ENCODE data around the gene PRUNE2.

The PRUNE2 gene

DNA sequence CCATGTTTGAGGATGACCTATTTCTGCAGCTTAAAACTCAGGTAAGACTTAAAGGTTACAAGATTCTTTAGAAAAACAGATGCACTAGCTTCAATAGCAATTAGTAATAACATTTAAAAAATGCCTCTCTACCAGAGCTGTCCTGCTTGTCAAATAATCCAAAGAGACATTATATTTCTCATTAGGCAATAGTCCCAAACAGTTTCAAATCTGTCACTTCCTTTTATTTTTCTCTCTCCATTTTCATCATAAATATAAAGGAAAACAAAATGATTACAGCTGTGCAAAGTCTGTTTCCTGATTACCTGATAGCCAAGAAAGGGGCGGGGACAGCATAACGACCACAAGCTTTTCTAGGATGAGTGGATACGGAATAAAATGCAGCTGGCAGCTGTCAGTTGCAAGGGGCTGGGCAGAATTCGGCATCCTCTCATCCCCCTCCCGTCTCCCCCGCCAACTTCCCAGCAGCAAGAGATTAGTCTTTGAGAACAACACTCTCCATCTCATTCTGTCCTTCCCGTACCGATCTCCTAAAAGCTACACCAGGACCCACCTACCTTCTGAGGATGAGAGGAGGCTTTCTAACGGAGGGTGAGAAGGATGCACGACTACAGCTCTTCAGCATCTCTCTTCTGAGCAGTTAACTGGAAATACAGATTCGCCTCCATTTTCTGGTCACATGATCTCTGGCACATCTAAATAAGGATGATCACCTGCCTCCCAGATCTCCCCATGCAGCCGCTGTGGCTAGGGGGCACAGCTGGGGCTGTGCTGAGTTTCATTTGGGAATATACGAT, 214.2 kb downstream of the PRUNE2 start:
- ChIA-PET CTCF (interaction anchor here (0.8 to 4.2 kb wide), 4 partner anchors 8 to 242 kb away, joined by 3 to 28 read pairs (median 4); no protein-coding TSS in a partner anchor), POLR2A (no interaction called here)
- 29% methylated on average over 4 of the region's 13 CpGs for WGBS (ENCODE audit: insufficient coverage)
- Histone ChIP-seq H3K4me1 (ENCODE audit: control extremely low read depth in 1 of 4, control insufficient read depth in 4 of 4, insufficient read depth in 4 of 4, low read length in 3 of 4) (peaks cover 9 to 12% (median 10%) of the 10 kb centered on the region in 4 experiments), H3K36me3 (ENCODE audit: control insufficient read depth in 4 of 4, insufficient read depth in 4 of 4, low read length in 3 of 4) (no peaks in the 10 kb centered on the region), H3K4me3 (ENCODE audit: control insufficient read depth in 1 of 7, extremely low read depth in 1 of 7, insufficient read depth in 4 of 7, low read depth in 2 of 7, low read length in 6 of 7) (peak overlapping the region in 5 of 7 experiments; percentile 45 to 73 (median 65)), H3K9me3 (ENCODE audit: control extremely low read depth in 1 of 5, control insufficient read depth in 4 of 5, insufficient read depth in 2 of 5, low read depth in 1 of 5, low read length in 4 of 5) (no peaks in the 10 kb centered on the region), H3K27ac (ENCODE audit: insufficient read depth in 1 of 2, low read depth in 1 of 2, low read length in 2 of 2, poor library complexity in 1 of 2, severe bottlenecking in 2 of 2) (no peak overlapping the region), H3K27me3 (replicated peaks in 2 of 5; ENCODE audit: control insufficient read depth in 4 of 5, insufficient read depth in 5 of 5, low read length in 4 of 5) (peaks cover 0 to 4% (median 0%) of the 10 kb centered on the region in 5 experiments)
- DNase-seq = peak in 2 of 3 donors; percentile 34 to 73

DNA sequence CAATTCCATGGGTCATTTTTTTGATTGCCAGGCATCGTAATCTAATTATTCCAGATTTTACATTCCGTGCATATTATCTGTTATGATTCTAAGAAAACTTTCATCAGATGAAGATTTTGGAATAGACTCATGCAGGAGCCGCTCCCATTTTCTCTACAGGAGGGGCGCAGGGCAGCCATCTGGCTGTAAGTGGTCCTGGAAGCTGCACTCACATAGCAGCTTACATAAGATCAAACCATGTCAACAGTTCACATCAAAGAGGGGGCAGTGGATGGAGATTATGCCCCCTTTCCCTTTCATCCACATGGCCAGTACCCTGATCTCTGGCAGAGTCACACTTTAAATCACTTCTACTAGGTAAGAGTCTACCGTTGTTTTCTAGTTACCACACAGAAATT, 214.9 kb downstream of the PRUNE2 start:
- no peaks in the 10 kb centered on the region for H3K36me3 ChIP-seq (ENCODE audit: control insufficient read depth in 4 of 4, insufficient read depth in 4 of 4, low read length in 3 of 4)
- H3K27ac ChIP-seq (ENCODE audit: insufficient read depth in 1 of 2, low read depth in 1 of 2, low read length in 2 of 2, poor library complexity in 1 of 2, severe bottlenecking in 2 of 2) = no peak overlapping the region
- POLR2A ChIA-PET = no interaction called here
- 100% methylated on average over 3 of the region's 5 CpGs for WGBS (ENCODE audit: insufficient coverage)
- peaks cover 9 to 12% (median 10%) of the 10 kb centered on the region in 4 experiments for H3K4me1 ChIP-seq (ENCODE audit: control extremely low read depth in 1 of 4, control insufficient read depth in 4 of 4, insufficient read depth in 4 of 4, low read length in 3 of 4)
- peaks cover 0 to 4% (median 0%) of the 10 kb centered on the region in 5 experiments for H3K27me3 ChIP-seq (replicated peaks in 2 of 5; ENCODE audit: control insufficient read depth in 4 of 5, insufficient read depth in 5 of 5, low read length in 4 of 5)
- CTCF ChIA-PET = interaction anchor here (1.4 to 6.8 kb wide), 5 partner anchors 9 to 271 kb away, joined by 4 to 34 read pairs (median 5); no protein-coding TSS in a partner anchor
- no peaks in the 10 kb centered on the region for H3K9me3 ChIP-seq (ENCODE audit: control extremely low read depth in 1 of 5, control insufficient read depth in 4 of 5, insufficient read depth in 2 of 5, low read depth in 1 of 5, low read length in 4 of 5)
- DNase-seq = no peak
- no peak overlapping the region for H3K4me3 ChIP-seq (ENCODE audit: control insufficient read depth in 1 of 7, extremely low read depth in 1 of 7, insufficient read depth in 4 of 7, low read depth in 2 of 7, low read length in 6 of 7)

DNA sequence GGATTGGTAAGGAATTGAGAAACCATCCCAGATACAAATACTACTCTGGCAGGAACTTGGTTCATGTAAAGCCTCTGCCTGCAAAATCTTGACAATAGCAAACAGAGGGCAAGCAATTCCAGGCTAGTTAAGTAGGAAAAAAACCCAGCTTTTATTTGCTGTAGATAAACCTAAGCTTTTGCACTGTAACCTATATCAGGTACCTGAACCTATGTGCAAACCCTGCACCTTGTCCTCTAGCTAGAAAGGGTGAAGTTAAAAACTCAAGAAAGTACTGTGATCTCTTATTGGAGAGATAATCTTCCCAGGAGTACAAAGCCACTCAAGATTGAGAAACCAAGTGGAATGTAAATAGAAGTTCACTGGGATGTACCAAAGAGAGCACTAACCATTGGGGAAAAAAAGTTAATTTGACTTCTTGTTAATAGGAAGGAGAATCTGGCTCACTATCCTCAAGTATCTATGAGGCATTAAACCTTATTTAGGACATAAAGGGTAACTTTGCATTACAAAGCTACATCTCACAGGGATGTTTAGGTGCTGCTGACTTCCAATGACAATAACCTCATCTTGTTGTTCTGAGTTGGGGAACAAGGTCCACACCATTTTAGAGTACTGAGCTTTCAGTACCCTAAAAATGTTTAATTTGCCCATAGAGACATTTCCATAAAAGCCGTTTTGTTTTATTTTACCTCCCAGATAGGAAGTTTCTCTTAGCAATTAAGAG, 215.5 kb downstream of the PRUNE2 start:
- POLR2A ChIA-PET = no interaction called here
- CTCF ChIA-PET = interaction anchor here (1.4 to 6.8 kb wide), 4 partner anchors 9 to 271 kb away, joined by 4 to 34 read pairs (median 4); no protein-coding TSS in a partner anchor
- WGBS (ENCODE audit: insufficient coverage) = 92% methylated on average over 1 of the region's 1 CpG

DNA sequence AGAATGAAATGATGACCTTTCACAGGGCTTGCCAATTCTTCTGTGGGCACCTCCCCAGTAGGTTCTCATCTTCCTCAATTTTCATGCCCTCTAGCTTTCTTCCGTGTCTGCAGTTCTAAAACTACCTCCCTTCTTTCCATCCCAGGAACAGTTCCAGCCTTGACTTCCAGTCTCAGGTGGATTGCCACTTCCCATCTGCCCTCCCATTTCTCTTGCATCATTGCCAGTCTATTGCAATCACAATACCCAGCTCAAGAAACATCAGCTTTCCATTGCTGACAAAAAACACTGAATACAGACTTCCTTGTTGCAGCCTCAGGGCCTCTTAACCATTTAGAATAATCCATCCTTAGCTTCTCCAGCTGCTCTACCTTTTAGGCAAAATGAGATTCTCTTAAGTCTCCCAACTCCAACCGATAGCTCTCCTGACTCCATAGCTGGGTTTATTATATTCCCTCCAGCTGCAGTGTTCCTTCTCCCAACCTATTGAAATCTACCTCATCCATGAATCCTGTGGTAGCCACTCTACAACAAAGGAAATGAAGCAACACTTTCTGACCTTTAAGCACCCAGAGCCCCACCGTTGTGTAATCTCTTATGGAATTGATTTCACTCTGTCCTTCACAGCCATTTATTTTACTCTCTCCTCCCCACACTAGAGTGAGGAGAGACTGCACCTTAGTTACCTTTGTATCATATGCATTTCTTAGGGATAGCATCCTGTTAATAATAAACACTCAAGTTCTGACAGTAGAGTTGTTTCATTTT, 217.3 kb downstream of the PRUNE2 start:
- Histone ChIP-seq H3K9me3 (ENCODE audit: control extremely low read depth in 1 of 5, control insufficient read depth in 4 of 5, insufficient read depth in 2 of 5, low read depth in 1 of 5, low read length in 4 of 5) (no peaks in the 10 kb centered on the region), H3K4me3 (ENCODE audit: control insufficient read depth in 1 of 7, extremely low read depth in 1 of 7, insufficient read depth in 4 of 7, low read depth in 2 of 7, low read length in 6 of 7) (no peak overlapping the region), H3K4me1 (ENCODE audit: control extremely low read depth in 1 of 4, control insufficient read depth in 4 of 4, insufficient read depth in 4 of 4, low read length in 3 of 4) (peaks cover 5 to 9% (median 6%) of the 10 kb centered on the region in 4 experiments), H3K27ac (ENCODE audit: insufficient read depth in 1 of 2, low read depth in 1 of 2, low read length in 2 of 2, poor library complexity in 1 of 2, severe bottlenecking in 2 of 2) (no peak overlapping the region), H3K36me3 (ENCODE audit: control insufficient read depth in 4 of 4, insufficient read depth in 4 of 4, low read length in 3 of 4) (no peaks in the 10 kb centered on the region), H3K27me3 (replicated peaks in 2 of 5; ENCODE audit: control insufficient read depth in 4 of 5, insufficient read depth in 5 of 5, low read length in 4 of 5) (peaks cover 0 to 4% (median 0%) of the 10 kb centered on the region in 5 experiments)
- WGBS (ENCODE audit: insufficient coverage) = 93% methylated on average over 3 of the region's 3 CpGs
- DNase-seq = no peak
- ChIA-PET CTCF (interaction anchor here (1.0 to 6.8 kb wide), 4 partner anchors 11 to 29 kb away, joined by 3 to 34 read pairs (median 4); no protein-coding TSS in a partner anchor), POLR2A (interaction anchor here (1.3 kb wide), 1 partner anchor 11 kb away, joined by 3 read pairs; no protein-coding TSS in a partner anchor)

More for the DNA sequence above, 215.5 kb downstream of the PRUNE2 start:
- Histone ChIP-seq H3K27me3 (replicated peaks in 2 of 5; ENCODE audit: control insufficient read depth in 4 of 5, insufficient read depth in 5 of 5, low read length in 4 of 5) (peaks cover 0 to 4% (median 0%) of the 10 kb centered on the region in 5 experiments), H3K36me3 (ENCODE audit: control insufficient read depth in 4 of 4, insufficient read depth in 4 of 4, low read length in 3 of 4) (no peaks in the 10 kb centered on the region), H3K4me3 (ENCODE audit: control insufficient read depth in 1 of 7, extremely low read depth in 1 of 7, insufficient read depth in 4 of 7, low read depth in 2 of 7, low read length in 6 of 7) (no peak overlapping the region), H3K9me3 (ENCODE audit: control extremely low read depth in 1 of 5, control insufficient read depth in 4 of 5, insufficient read depth in 2 of 5, low read depth in 1 of 5, low read length in 4 of 5) (no peaks in the 10 kb centered on the region), H3K4me1 (ENCODE audit: control extremely low read depth in 1 of 4, control insufficient read depth in 4 of 4, insufficient read depth in 4 of 4, low read length in 3 of 4) (peaks cover 9 to 12% (median 10%) of the 10 kb centered on the region in 4 experiments), H3K27ac (ENCODE audit: insufficient read depth in 1 of 2, low read depth in 1 of 2, low read length in 2 of 2, poor library complexity in 1 of 2, severe bottlenecking in 2 of 2) (no peak overlapping the region)
- DNase-seq = no peak

DNA sequence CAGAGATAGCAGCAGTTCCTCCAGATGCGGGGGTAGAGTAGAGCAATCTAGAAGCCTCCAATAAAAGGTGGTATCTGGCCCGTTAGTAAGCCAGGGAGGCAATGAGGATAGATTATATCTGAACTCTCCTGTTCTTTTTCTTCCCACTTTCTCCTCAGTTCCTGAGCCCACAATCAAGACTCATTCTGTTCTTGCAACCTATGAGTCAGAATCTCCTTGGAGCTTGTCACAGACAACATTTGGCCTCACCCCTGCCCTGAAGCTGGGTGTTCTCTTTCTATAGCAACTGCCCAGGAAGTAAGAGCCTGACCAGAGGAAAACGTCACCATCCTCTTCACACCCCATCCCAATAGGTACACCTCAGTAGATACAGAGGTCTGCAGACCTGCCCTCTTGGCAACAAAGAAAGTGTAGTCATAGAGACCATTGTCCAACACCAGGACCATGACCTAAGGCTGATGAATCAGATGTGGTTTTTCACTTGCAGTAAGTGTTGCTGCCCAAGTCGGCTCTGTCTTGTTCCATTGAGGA, 218.0 kb downstream of the PRUNE2 start:
- H3K27ac ChIP-seq (ENCODE audit: insufficient read depth in 1 of 2, low read depth in 1 of 2, low read length in 2 of 2, poor library complexity in 1 of 2, severe bottlenecking in 2 of 2) = no peak overlapping the region
- POLR2A ChIA-PET = interaction anchor here (1.3 kb wide), 1 partner anchor 10 kb away, joined by 3 read pairs; no protein-coding TSS in a partner anchor
- CTCF ChIA-PET = interaction anchor here (1.0 to 6.8 kb wide), 3 partner anchors 12 to 20 kb away, joined by 3 to 34 read pairs (median 4); no protein-coding TSS in a partner anchor
- peak in 2 of 3 donors; percentile 15 to 34 for DNase-seq
- H3K27me3 ChIP-seq (replicated peaks in 2 of 5; ENCODE audit: control insufficient read depth in 4 of 5, insufficient read depth in 5 of 5, low read length in 4 of 5) = peaks cover 0 to 4% (median 0%) of the 10 kb centered on the region in 5 experiments
- H3K4me1 ChIP-seq (ENCODE audit: control extremely low read depth in 1 of 4, control insufficient read depth in 4 of 4, insufficient read depth in 4 of 4, low read length in 3 of 4) = peaks cover 5 to 9% (median 6%) of the 10 kb centered on the region in 4 experiments
- H3K36me3 ChIP-seq (ENCODE audit: control insufficient read depth in 4 of 4, insufficient read depth in 4 of 4, low read length in 3 of 4) = no peaks in the 10 kb centered on the region
- no peak overlapping the region for H3K4me3 ChIP-seq (ENCODE audit: control insufficient read depth in 1 of 7, extremely low read depth in 1 of 7, insufficient read depth in 4 of 7, low read depth in 2 of 7, low read length in 6 of 7)
- 80% methylated on average over 1 of the region's 4 CpGs for WGBS (ENCODE audit: insufficient coverage)
- H3K9me3 ChIP-seq (ENCODE audit: control extremely low read depth in 1 of 5, control insufficient read depth in 4 of 5, insufficient read depth in 2 of 5, low read depth in 1 of 5, low read length in 4 of 5) = no peaks in the 10 kb centered on the region

DNA sequence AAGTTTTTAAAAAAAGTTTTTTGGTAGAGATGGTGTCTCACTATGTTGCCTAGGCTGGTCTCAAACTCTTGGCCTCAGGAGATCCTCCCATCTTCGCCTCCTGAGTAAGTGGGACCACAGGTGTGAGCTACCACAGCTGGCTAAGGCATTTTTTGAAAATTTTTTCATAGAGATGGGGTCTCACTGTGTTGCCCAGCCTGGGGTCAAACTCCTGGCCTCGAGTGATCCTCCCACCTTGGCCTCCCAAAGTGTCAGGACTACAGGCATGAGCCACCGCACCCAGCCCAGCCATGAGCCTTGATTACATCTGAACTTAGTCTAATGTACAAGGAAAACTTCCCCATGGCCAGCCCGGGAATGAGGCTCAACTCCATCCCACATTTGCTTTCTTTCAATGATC, 219.2 kb downstream of the PRUNE2 start:
- peaks cover 0 to 6% (median 2%) of the 10 kb centered on the region in 4 experiments for H3K4me1 ChIP-seq (ENCODE audit: control extremely low read depth in 1 of 4, control insufficient read depth in 4 of 4, insufficient read depth in 4 of 4, low read length in 3 of 4)
- H3K27ac ChIP-seq (ENCODE audit: insufficient read depth in 1 of 2, low read depth in 1 of 2, low read length in 2 of 2, poor library complexity in 1 of 2, severe bottlenecking in 2 of 2) = no peak overlapping the region
- POLR2A ChIA-PET = no interaction called here
- 72% methylated on average over 4 of the region's 4 CpGs for WGBS (ENCODE audit: insufficient coverage)
- no peak for DNase-seq
- CTCF ChIA-PET = interaction anchor here (1.5 to 6.8 kb wide), 2 partner anchors 14 to 18 kb away, joined by 3 to 34 read pairs; no protein-coding TSS in a partner anchor
- H3K36me3 ChIP-seq (ENCODE audit: control insufficient read depth in 4 of 4, insufficient read depth in 4 of 4, low read length in 3 of 4) = no peaks in the 10 kb centered on the region
- no peak overlapping the region for H3K4me3 ChIP-seq (ENCODE audit: control insufficient read depth in 1 of 7, extremely low read depth in 1 of 7, insufficient read depth in 4 of 7, low read depth in 2 of 7, low read length in 6 of 7)
- H3K9me3 ChIP-seq (ENCODE audit: control extremely low read depth in 1 of 5, control insufficient read depth in 4 of 5, insufficient read depth in 2 of 5, low read depth in 1 of 5, low read length in 4 of 5) = no peaks in the 10 kb centered on the region
- peaks cover 0 to 4% (median 0%) of the 10 kb centered on the region in 5 experiments for H3K27me3 ChIP-seq (replicated peaks in 2 of 5; ENCODE audit: control insufficient read depth in 4 of 5, insufficient read depth in 5 of 5, low read length in 4 of 5)

Data from common myeloid progenitor, CD34-positive (primary cell).